HEK293 (cell line): Measurements from ENCODE around the gene ABTB2.

ENCODE experiments used
- KLF9 ChIP-seq: fragments of 450-650 bp; formaldehyde crosslinking; IDR thresholded peaks from 2 replicates; pipeline ENCODE4 v1.5.1; 2016; ENCODE audit warnings: missing biosample characterization, missing genetic modification characterization, low read depth
- REPIN1 ChIP-seq: fragments of 450-650 bp; formaldehyde crosslinking; IDR thresholded peaks from 2 replicates; pipeline ENCODE4 v1.5.1; 2017; ENCODE audit warnings: missing biosample characterization, missing genetic modification characterization, low read depth
- ZFP41 ChIP-seq: fragments of 450-650 bp; formaldehyde crosslinking; IDR thresholded peaks from 2 replicates; pipeline ENCODE4 v1.5.1; 2016; ENCODE audit warnings: missing biosample characterization, missing genetic modification characterization, borderline replicate concordance
- ZNF121 ChIP-seq: fragments of 450-650 bp; formaldehyde crosslinking; IDR thresholded peaks from 2 replicates; pipeline ENCODE4 v1.5.1; 2016; ENCODE audit warnings: missing biosample characterization, missing genetic modification characterization
- ZNF146 ChIP-seq: fragments of 450-650 bp; formaldehyde crosslinking; IDR thresholded peaks from 2 replicates; pipeline ENCODE4 v1.5.1; 2016; ENCODE audit warnings: missing biosample characterization, missing genetic modification characterization
- ZNF184 ChIP-seq: fragments of 450-650 bp; IDR thresholded peaks from 2 replicates; pipeline ENCODE4 v1.5.1; 2018; ENCODE audit warnings: missing biosample characterization, mild to moderate bottlenecking, missing genetic modification characterization
- ZNF629 ChIP-seq: fragments of 450-650 bp; formaldehyde crosslinking; IDR thresholded peaks from 2 replicates; pipeline ENCODE4 v1.5.1; 2017; ENCODE audit warnings: missing biosample characterization, missing genetic modification characterization
- ZNF660 ChIP-seq: fragments of 450-650 bp; IDR thresholded peaks from 2 replicates; pipeline ENCODE4 v1.5.1; 2018; ENCODE audit warnings: missing biosample characterization, mild to moderate bottlenecking, missing genetic modification characterization
- TF ChIP-seq, protein P1 (sequence below): fragments of 450-650 bp; formaldehyde crosslinking; IDR thresholded peaks from 2 replicates; pipeline ENCODE4 v1.5.1; 2016; ENCODE audit warnings: missing biosample characterization, missing genetic modification characterization, low read depth
- TF ChIP-seq, protein P2 (sequence below): fragments of 450-650 bp; formaldehyde crosslinking; IDR thresholded peaks from 2 replicates; pipeline ENCODE4 v1.5.1; 2016; ENCODE audit warnings: missing biosample characterization, missing genetic modification characterization
- TF ChIP-seq, protein P3 (sequence below): fragments of 450-650 bp; formaldehyde crosslinking; IDR thresholded peaks from 2 replicates; pipeline ENCODE4 v1.5.1; 2016; ENCODE audit warnings: missing biosample characterization, missing genetic modification characterization

DNA sequence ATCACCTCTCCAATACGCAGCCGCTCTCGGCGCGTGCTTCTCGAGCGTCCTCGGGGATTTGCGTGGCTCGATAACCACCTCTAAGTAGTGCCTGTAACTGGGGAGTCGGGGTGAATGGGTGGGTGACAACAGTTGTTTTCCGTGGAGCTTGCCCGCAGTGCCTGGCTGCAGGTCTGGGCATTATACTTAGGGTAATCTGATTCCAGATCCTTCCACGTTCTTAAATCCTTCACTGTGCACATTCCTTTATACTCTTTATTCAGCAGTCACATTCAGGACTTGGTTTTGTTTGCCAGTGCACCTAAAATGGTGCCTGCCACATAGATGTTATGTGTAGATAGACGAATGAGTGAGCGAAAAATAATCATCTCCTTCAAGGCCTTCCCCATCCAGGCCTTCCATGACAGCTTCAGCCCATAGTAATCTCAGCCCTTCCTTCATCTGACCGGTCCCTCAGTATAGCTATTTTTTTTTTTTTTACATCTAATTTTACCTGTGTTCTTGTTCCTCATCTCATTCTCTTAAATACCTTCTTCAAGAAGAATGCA lies 251.8 kb downstream of the ABTB2 start:
- TF ChIP-seq KLF9 = no peak
- no peak for TF ChIP-seq ZNF146 (tag by site-specific recombination)
- TF ChIP-seq ZFP41 (tag by site-specific recombination) = no peak
- TF ChIP-seq, protein P1, sequence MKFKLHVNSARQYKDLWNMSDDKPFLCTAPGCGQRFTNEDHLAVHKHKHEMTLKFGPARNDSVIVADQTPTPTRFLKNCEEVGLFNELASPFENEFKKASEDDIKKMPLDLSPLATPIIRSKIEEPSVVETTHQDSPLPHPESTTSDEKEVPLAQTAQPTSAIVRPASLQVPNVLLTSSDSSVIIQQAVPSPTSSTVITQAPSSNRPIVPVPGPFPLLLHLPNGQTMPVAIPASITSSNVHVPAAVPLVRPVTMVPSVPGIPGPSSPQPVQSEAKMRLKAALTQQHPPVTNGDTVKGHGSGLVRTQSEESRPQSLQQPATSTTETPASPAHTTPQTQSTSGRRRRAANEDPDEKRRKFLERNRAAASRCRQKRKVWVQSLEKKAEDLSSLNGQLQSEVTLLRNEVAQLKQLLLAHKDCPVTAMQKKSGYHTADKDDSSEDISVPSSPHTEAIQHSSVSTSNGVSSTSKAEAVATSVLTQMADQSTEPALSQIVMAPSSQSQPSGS (tag by site-specific recombination) = no peak
- TF ChIP-seq, protein P2, sequence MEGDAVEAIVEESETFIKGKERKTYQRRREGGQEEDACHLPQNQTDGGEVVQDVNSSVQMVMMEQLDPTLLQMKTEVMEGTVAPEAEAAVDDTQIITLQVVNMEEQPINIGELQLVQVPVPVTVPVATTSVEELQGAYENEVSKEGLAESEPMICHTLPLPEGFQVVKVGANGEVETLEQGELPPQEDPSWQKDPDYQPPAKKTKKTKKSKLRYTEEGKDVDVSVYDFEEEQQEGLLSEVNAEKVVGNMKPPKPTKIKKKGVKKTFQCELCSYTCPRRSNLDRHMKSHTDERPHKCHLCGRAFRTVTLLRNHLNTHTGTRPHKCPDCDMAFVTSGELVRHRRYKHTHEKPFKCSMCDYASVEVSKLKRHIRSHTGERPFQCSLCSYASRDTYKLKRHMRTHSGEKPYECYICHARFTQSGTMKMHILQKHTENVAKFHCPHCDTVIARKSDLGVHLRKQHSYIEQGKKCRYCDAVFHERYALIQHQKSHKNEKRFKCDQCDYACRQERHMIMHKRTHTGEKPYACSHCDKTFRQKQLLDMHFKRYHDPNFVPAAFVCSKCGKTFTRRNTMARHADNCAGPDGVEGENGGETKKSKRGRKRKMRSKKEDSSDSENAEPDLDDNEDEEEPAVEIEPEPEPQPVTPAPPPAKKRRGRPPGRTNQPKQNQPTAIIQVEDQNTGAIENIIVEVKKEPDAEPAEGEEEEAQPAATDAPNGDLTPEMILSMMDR (tag by site-specific recombination) = no peak
- no peak for TF ChIP-seq ZNF184 (tag by site-specific recombination)
- no peak for TF ChIP-seq ZNF660 (tag by site-specific recombination)
- no peak for TF ChIP-seq ZNF629 (tag by site-specific recombination)
- TF ChIP-seq, protein P3, sequence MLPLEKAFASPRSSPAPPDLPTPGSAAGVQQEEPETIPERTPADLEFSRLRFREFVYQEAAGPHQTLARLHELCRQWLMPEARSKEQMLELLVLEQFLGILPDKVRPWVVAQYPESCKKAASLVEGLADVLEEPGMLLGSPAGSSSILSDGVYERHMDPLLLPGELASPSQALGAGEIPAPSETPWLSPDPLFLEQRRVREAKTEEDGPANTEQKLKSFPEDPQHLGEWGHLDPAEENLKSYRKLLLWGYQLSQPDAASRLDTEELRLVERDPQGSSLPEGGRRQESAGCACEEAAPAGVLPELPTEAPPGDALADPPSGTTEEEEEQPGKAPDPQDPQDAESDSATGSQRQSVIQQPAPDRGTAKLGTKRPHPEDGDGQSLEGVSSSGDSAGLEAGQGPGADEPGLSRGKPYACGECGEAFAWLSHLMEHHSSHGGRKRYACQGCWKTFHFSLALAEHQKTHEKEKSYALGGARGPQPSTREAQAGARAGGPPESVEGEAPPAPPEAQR = no peak
- no peak for TF ChIP-seq REPIN1 (tag by site-specific recombination)
- TF ChIP-seq ZNF121 (tag by site-specific recombination) = no peak
